HG02970 (cell line): ENCODE measurements around the gene ARMC6.
"Not testable (repeated sequence)": the region's sequence is repeated elsewhere in the genome, so short reads cannot be mapped to it uniquely, and the experiment has no call there.

Experiments used
- ATAC-seq: cut with Tn5 transposase; IDR thresholded peaks from one replicate; pipeline ENCODE4 v1.9.1; 2021; ENCODE audit warnings: mild to moderate bottlenecking, moderate library complexity, moderate number of reproducible peaks; ENCODE audit not compliant: unreplicated experiment, low FRiP score

Gene ARMC6

GRCh38 chr19:19068659-19069654 is 35.6 kb downstream of the ARMC6 start:
- ATAC-seq, result no peak

DNA sequence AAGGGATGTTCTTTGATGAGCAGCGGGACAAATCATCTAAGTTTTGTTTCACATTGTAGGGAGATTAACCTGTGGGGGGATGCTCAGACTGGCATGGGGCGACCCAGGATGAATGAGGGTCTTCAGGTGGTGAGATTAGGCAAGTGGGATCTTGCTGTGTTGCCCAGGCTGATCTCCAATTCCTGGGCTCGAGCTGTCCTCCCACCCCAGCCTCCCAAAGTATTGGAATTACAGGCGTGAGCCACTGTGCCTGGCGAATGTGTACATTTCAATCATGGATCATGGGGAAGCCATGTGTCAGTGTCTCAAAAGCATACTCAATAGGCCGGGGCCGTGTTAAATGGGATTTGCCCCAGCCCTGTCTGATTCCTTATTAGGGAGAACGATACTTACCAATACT is 38.5 kb downstream of the ARMC6 start:
- ATAC-seq, result no peak

DNA sequence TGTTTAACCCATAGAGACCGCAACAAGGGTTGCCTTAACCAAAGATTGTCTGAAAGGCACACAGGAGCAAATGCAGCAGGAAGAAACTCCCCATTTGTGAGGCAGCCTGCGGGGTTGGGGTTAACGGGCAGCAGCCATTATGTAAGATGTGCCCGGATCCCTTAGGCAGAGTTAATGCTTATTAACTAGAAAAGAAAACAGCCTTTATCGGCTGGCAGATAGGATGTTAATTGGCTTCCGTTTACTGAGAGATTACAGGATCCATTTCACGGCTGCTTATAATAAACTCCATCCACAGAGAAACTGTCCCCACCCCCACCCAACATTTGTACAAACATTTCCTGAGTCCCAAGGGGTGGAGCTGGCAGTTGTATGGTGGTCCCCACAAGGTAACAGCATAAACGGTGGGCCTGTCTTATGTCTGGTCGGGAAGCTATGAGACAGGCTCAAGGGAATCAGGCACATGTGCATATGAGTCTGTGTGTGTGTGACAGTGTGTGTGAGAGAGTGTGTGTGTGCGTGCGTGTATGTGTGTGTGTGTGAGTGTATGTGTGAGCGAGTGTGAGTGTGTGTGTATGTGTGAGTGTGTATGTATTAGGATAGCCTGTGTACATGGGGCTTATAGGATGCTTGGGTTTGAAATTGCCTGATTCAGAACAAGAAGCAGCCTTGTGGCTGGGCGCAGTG is 40.9 kb downstream of the ARMC6 start:
- no peak for ATAC-seq

DNA sequence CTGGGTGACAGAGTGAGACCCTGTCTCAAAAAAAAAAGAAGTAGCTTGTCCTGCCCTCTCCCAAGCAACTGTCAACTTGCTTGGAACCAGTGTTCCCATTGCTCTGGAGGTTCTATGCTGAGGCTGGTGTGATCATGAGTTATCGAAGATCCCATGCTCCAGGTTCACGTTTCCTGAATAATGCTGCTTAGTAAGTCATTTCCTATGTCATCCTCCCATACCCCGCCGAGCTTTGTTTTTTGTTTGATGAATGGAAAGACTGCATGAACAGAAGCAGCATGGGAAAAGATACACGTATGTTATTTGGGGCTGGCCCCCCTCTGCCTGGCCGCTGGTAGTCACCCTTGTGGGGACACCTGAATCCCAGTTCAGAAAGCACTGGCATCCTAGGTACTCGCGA is 41.7 kb downstream of the ARMC6 start:
- no peak for ATAC-seq

DNA sequence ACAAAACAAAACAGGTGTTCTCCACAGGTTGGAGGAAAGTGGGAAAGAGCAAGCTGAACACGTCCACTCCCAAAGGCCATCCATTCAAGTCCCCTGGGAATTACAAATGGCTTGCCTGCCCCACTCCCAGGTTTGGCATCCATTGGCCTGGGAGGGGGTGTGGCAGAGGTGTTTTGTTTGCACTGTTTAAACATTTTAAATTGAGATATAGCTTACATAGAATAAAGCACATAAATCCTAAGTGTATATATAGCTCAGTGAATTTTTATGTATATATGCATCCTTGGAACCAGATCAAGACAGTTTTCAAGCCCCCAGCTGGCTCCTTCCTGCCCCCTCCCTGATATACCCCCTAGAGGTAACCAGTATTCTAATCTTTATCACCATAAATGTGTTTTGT is 43.1 kb downstream of the ARMC6 start:
- no peak for ATAC-seq

DNA sequence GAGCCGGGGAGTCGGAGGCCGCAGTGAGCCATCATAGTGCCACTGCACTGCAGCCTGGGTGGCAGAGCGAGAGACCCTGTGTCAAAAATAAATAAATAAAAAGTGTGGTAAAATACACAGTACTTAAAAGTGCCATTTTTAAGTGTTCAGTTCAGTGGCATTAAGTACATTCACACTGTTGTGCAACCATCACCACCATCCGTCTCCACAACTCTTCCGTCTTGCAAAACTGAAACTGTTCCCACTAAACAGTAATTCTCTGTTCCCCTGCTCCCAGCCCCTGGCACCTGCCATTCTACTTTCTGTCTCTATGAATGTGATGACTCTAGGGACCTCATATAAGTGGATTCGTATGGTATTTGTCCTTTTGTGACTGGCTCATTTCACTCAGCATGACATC is 43.7 kb downstream of the ARMC6 start:
- no peak for ATAC-seq

DNA sequence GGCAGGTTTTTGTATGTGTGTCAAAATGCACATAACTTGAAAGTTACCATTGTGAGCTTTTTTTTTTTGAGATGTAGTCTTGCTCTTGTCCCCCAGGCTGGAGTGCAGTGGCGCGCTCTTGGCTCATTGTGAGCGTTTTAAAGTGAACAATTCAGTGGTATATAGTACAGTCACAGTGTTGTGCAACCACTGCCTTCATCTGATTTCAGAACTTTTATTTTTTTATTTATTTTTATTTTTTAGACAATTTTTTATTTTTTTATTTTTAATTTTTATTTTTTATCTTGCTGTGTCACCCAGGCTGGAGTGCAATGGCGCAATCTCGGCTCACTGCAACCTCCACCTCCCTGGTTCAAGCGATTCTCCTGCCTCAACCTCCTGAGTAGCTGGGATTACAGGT is 45.4 kb downstream of the ARMC6 start:
- ATAC-seq, result no peak

DNA sequence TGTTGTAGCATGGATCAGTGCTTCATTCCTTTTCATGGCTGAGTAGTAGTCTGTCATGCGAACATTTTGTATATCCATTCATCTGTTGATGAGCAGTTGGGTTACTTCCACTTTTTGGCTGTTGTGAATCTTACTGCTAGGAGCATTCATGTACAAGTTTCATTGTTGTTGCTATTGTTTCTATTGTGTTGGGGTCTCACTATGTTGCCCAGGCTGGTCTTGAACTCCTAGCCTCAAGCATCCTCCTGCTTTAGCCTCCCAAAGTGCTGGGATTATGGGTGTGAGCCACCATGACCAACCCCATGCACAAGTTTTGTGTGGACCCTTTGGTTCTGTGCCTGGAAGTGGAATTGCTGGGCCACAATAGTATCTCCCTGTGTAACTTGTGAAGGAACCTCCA is 46.2 kb downstream of the ARMC6 start:
- no peak for ATAC-seq

DNA sequence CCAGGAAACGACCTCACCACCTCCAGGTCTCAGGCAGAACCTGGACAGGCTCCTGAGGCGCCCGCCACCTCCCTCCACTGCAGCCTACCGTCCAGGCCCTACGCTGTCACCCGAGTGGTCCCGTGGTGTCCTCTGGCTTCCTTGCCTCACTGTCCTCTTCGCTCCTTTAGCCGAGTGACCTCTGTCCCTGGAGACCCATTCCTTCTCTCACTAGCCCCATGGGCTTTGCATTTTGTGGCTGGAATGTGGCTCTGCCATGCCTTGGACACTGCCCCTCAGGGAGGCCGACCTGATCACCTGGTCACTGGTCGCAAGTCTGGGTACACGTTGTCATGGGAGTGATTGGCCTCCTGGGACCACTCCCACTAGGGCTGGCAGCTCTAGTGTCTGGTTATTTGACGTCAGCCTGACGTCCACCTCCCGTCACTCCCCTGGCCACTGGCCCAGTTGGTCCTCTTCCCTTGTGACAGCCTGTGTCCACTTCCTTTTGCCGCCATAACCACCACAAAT is 48.3 kb downstream of the ARMC6 start:
- ATAC-seq, result no peak

DNA sequence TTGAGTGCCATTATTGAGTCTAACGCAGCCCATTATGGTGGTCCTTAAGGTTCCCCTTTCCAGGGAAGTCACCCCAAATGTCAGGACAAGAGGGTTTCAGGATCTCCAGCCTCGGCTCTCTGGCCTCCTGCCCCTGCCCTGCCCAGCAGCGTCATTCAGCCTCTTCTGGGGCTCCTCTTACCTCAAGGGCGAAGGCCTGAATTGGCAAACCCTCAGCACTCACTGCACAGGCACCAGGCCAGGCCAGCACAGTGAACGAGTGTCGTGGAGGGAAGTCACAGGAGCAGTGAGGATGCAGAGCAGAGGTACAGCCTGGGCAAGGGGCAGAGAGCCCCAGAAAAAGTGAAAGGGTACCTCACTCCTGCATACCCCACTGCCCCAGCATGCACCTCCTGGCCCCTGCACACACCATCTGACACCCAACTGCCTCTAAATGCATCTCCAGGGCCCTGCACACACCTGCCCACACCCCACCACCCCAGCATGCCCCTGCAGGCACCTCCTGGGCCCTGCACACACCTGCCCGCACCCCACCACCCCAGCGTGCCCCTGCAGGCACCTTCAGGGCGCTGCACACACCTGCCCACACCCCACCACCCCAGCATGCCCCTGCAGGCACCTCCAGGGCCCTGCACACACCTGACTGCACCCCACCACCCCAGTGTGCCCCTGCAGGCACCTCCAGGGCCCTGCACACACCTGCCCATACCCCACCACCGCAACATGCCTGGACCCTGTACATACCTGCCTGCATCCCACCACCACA is 50.2 kb downstream of the ARMC6 start:
- no peak for ATAC-seq

- ATAC-seq, result no peak
Observed at GRCh38 chr19:19087676-19088075, 54.3 kb downstream of the ARMC6 start.

DNA sequence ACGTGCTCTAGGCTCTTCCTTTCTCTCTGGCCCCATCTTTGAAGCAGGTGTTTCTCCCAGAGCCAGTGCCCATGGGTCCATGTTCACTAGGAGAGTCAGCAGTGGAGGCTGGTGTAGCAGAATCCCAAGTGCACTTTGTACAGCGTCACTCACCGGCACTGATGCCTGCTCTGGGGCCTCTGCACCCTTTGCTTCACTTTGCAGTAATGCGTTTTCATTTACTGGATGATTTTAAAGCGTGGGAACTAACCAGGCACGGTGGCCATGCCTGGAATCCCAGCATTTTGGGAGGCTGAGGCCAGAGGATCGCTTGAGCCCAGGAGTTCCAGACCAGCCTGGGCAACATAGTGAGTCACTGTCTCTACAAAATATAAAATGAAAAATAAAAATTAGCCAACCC is 61.1 kb downstream of the ARMC6 start:
- ATAC-seq, result no peak

DNA sequence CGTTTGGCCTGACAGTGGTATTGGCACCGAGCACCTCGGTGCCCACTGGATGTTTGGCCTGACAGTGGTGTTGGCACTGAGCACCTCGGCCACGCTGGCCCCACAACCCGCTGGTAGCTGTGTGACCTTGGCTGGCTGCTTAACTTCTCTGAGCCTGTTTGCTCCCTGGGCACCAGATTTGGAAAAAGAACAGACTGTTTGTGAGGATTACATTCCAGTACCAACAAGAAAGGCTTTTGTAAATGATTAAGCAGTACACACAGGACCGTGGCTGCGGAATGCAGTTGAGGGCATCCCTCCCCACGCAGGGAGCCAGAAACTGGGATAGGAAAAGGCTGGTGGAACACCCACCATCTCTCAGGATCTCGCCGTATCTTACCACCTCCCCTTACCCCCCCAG is 62.3 kb downstream of the ARMC6 start:
- ATAC-seq, result no peak

GRCh38 chr19:19096641-19097627 is 63.5 kb downstream of the ARMC6 start:
- no peak for ATAC-seq

GRCh38 chr19:19098084-19098702 is 64.8 kb downstream of the ARMC6 start:
- no peak for ATAC-seq

- ATAC-seq, result no peak
Observed at GRCh38 chr19:19098703-19099632, 65.6 kb downstream of the ARMC6 start.

DNA sequence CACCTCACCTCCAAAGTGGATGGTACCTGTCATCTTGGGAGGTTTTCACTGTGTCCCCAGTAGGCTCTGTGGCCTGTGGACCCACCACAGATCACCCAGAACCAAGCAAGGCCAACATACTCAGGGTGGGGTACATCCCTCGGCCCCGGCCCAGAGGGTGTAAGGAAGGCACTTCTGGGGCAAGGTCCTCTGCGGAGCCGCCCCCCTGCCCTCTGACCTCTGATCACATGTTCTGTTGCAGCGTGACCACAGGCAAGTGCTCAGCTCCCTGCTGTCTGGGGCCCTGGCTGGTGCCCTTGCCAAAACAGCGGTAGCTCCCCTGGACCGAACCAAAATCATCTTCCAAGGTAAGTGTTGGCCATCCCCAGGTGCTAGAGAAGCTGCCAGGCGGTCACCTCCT is 68.1 kb downstream of the ARMC6 start:
- no peak for ATAC-seq

DNA sequence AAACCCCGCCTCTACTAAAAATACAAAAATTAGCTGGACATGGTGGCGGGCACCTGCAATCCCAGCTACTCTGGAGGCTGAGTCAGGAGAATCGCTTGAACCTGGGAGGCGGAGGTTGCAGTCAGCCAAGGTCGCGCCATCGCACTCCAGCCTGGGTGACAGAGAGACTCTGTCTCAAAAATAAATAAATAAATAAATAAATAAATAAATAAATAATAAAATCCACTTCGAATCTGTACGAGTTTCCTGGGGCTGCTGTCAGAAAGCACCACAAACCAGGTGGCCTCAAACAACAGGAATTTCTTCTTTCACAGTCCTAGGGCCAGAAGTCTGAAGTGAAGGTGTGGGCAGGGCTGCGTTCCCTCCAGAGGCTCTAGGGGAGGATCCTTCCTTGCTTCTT is 69.2 kb downstream of the ARMC6 start:
- not testable (repeated sequence) for ATAC-seq
